K562 (cell line): ENCODE data around the gene SUSD3. TPM values are rescaled to one million over a fixed set of nuclear protein-coding genes. Genes with fewer than 3 reads are reported as not detected.

Source experiments
- ATAC-seq: fragments of 200-7000 bp; cut with Tn5 transposase; 3 replicates; pipeline ENCODE4 v1.9.1; 2020; ENCODE audit warnings: moderate library complexity
- BruUV-seq: library from RNA; stranded (reverse); fragments of 400-500 nt; replicated peaks from 2 replicates; lab custom pipeline; 2021; lab: Mats Ljungman, UMichigan
- CTCF ChIA-PET: fragments of 300-600 bp; formaldehyde crosslinking; extraction: SDS; loops from one replicate; lab custom pipeline; 2021; ENCODE audit warnings: low intra/inter-chr PET ratio; lab: Yijun Ruan, JAX
- POLR2A ChIA-PET: fragments of 300-600, 350-650 bp; sonication (Branson Sonifier 250); formaldehyde crosslinking; extraction: SDS; loops from one replicate; lab custom pipeline; 2021; ENCODE audit warnings: antibody characterized with exemption, inconsistent platforms; lab: Yijun Ruan, JAX
- DNase-seq, 4 experiments: peaks; one replicate each; pipeline versions ENCODE4 v3.0.0 to v3.0.0-alpha.2; 2011 to 2018; ENCODE audit warnings: low spot score in 3 of 4, mixed read lengths in 3 of 4; ENCODE audit errors: extremely low read depth in 1 of 4
- FAIRE-seq: peaks from 2 replicates; lab custom pipeline; 2011; peaks lifted over from hg19 to GRCh38; lab: Jason Lieb, UNC
- H2AFZ ChIP-seq: 2 replicates; pipeline ENCODE4 v1.6.0; 2011; ENCODE audit warnings: low read depth, low read length, control low read depth, inconsistent platforms
- H3K27ac ChIP-seq: fragments of 200-600 bp; 3 replicates; pipeline ENCODE4 v1.8.0; 2011; ENCODE audit warnings: low read depth, mild to moderate bottlenecking, control low read depth, inconsistent platforms, low read length, moderate library complexity, mixed read lengths; ENCODE audit errors: extremely low read depth
- H3K27me3 ChIP-seq, 2 experiments: fragments of 300-600 bp in 1 of 2; 2 replicates in 1 of 2; 3 replicates in 1 of 2; pipeline versions ENCODE4 v1.6.0 to v1.8.0; 2011; ENCODE audit warnings: inconsistent platforms in 2 of 2, low read length in 2 of 2, mild to moderate bottlenecking in 1 of 2, mixed read lengths in 1 of 2, moderate library complexity in 1 of 2; ENCODE audit not compliant: control insufficient read depth in 2 of 2, insufficient read depth in 2 of 2
- H3K36me3 ChIP-seq: fragments of 300-600 bp; 3 replicates; pipeline ENCODE4 v1.8.0; 2011; ENCODE audit warnings: mild to moderate bottlenecking, low read length, inconsistent platforms; ENCODE audit not compliant: control insufficient read depth, insufficient read depth
- H3K4me1 ChIP-seq, 2 experiments: fragments of 200-600 bp in 1 of 2; replicated peaks in 1 of 2; 2 replicates in 1 of 2; 3 replicates in 1 of 2; pipeline versions ENCODE4 v1.5.1 to v1.8.0; 2011; ENCODE audit warnings: inconsistent platforms in 2 of 2, low read length in 2 of 2, mild to moderate bottlenecking in 1 of 2, mixed read lengths in 1 of 2, moderate library complexity in 1 of 2; ENCODE audit not compliant: control insufficient read depth in 2 of 2, insufficient read depth in 2 of 2
- H3K4me2 ChIP-seq: 2 replicates; pipeline ENCODE4 v1.6.1; 2011; ENCODE audit warnings: low read length, control low read depth, inconsistent platforms, mixed read lengths; ENCODE audit not compliant: insufficient read depth
- H3K4me3 ChIP-seq: fragments of 200-600 bp; sonication (generic), shearing (Covaris generic); 2 replicates; pipeline ENCODE4 v1.5.1; 2016; ENCODE audit warnings: control low read depth, inconsistent platforms
- H3K79me2 ChIP-seq: fragments of 200-600 bp; 3 replicates; pipeline ENCODE4 v1.8.0; 2011; ENCODE audit warnings: low read length, inconsistent platforms; ENCODE audit not compliant: control insufficient read depth, insufficient read depth
- H3K9ac ChIP-seq, 2 experiments: 2 replicates each; pipeline versions ENCODE4 v1.6.0 to v1.6.1; 2011; ENCODE audit warnings: low read depth in 2 of 2, low read length in 2 of 2, control low read depth in 1 of 2, inconsistent platforms in 1 of 2, mild to moderate bottlenecking in 1 of 2, mixed read lengths in 1 of 2; ENCODE audit not compliant: insufficient read depth in 1 of 2
- H3K9me1 ChIP-seq: one replicate; pipeline ENCODE4 v1.6.0; 2011; ENCODE audit warnings: inconsistent platforms, mild to moderate bottlenecking, low read length, moderate library complexity; ENCODE audit not compliant: control insufficient read depth, insufficient read depth
- H3K9me3 ChIP-seq: replicated peaks from 2 replicates; pipeline ENCODE4 v1.5.1; 2011; ENCODE audit warnings: low read depth, low read length, inconsistent platforms; ENCODE audit not compliant: control insufficient read depth, insufficient read depth
- H4K20me1 ChIP-seq: replicated peaks from 2 replicates; pipeline ENCODE4 v1.6.1; 2011; ENCODE audit warnings: low read length, inconsistent platforms, mixed read lengths; ENCODE audit not compliant: control insufficient read depth, insufficient read depth
- BRF1 ChIP-seq: IDR thresholded peaks from 3 replicates; pipeline ENCODE4 v1.6.1; 2011; ENCODE audit warnings: borderline replicate concordance, mild to moderate bottlenecking; ENCODE audit not compliant: insufficient read length; ENCODE audit errors: extremely low read depth
- EP400 ChIP-seq: fragments of 450-650 bp; IDR thresholded peaks from 2 replicates; pipeline ENCODE4 v1.6.1; 2017; ENCODE audit warnings: antibody characterized with exemption, mild to moderate bottlenecking, moderate library complexity
- NONO ChIP-seq, 2 experiments: fragments of 200-400 bp in 1 of 2; fragments of 450-650 bp in 1 of 2; formaldehyde crosslinking in 1 of 2; IDR thresholded peaks; 2 replicates each; pipeline ENCODE4 v1.6.1; 2017; ENCODE audit warnings: low read depth in 2 of 2, mild to moderate bottlenecking in 2 of 2, moderate library complexity in 2 of 2, low read length in 1 of 2
- PKNOX1 ChIP-seq: fragments of 450-650 bp; IDR thresholded peaks from 2 replicates; pipeline ENCODE4 v1.6.1; 2016
- ZFP91 ChIP-seq: sonication (generic); formaldehyde crosslinking; IDR thresholded peaks from 2 replicates; pipeline ENCODE4 v1.8.0; 2022; ENCODE audit warnings: mild to moderate bottlenecking, missing genetic modification reagents
- ZNF133 ChIP-seq: fragments of 250-450 bp; sonication (Bioruptor Pico); IDR thresholded peaks from 2 replicates; pipeline ENCODE4 v1.4.0; 2020; ENCODE audit warnings: mild to moderate bottlenecking
- WGBS: fragments of 100-300 bp; shearing (Covaris generic); methylation state at CpG from one replicate; pipeline ENCODE4 v1.1.6; 2016; ENCODE audit warnings: low coverage, mixed read lengths; ENCODE audit not compliant: insufficient coverage; ENCODE audit errors: missing lambda C conversion rate; 5-methylcytosine and 5-hydroxymethylcytosine counted together
- in situ Hi-C: fragments of 300-500 bp; cut with MboI; formaldehyde crosslinking; loops from 4 replicates; pipeline ENCODE4 v1.15.0; 2018; ENCODE audit warnings: inconsistent platforms, mixed read lengths
- intact Hi-C: fragments of 100-400 bp; cut with micrococcal nuclease; formaldehyde crosslinking; loops from 2 replicates; pipeline ENCODE4 v1.14.2; 2022
- polyA plus RNA-seq, 8 experiments: library from polyadenylated mRNA; depleted of rRNA in 4 of 8; stranded (reverse) in 5 of 8; unstranded in 3 of 8; fragments of >200 nt; fragmentation: Nextera tagmentation in 2 of 8; fragmentation: Illumina TruSeq in 1 of 8; extraction: Ambion mirVana in 2 of 8; extraction: Trizol in 1 of 8; gene quantifications; 2 replicates each; pipeline versions ENCODE4 v1.2.1 to v1.2.3, GENCODE V29; 2011 to 2014; ENCODE audit warnings: inconsistent platforms in 1 of 8, missing spikeins in 1 of 8
- total RNA-seq, 7 experiments: library from RNA; depleted of rRNA in 6 of 7; stranded (reverse); fragments of >200 nt in 6 of 7; fragmentation: Illumina TruSeq in 2 of 7; extraction: Trizol in 2 of 7; gene quantifications; 2 replicates each; pipeline versions ENCODE4 v1.2.1 to v1.2.3, GENCODE V29; 2011 to 2021; ENCODE audit warnings: low replicate concordance in 1 of 7
- TF ChIP-seq, protein P1 (sequence below): sonication (generic); formaldehyde crosslinking; IDR thresholded peaks from 2 replicates; pipeline ENCODE4 v1.8.0; 2022; ENCODE audit warnings: missing genetic modification reagents, mild to moderate bottlenecking, borderline replicate concordance
- TF ChIP-seq, protein P2 (sequence below): fragments of 250-450 bp; sonication (Bioruptor Pico); IDR thresholded peaks from 2 replicates; pipeline ENCODE4 v1.5.0; 2022; ENCODE audit warnings: mild to moderate bottlenecking
- TF ChIP-seq, protein P3 (sequence below): fragments of 450-650 bp; IDR thresholded peaks from 2 replicates; pipeline ENCODE4 v1.6.1; 2016; ENCODE audit warnings: mild to moderate bottlenecking

The SUSD3 gene
- total and polyA plus RNA-seq, 9 of the 15 experiments (the other 6 are each of a cell fraction or from before 2014, with no cell fraction given), result 1.3 to 21.7 (median 11.4) TPM

DNA sequence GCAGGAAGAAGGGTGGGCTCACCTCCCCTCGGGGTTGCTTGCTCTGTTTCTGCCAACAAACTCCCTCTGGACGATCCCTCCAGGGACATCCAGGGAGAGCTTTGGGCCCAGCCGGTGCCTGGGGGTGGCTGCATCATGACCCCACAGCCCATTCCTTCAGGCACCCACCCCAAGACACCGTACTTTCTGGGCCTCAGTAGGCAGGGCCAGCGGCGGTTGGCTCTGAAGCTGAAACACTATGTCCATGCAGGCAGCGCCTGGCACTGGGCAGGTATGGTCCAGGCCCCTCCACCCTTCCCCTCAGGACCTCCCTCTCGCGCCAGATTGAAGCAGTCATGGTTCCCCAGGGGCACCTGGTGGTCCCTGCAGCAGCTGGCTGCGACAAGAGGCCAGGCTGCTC, 18.5 kb upstream of the SUSD3 start:
- intact Hi-C loops, result no loop called here
- Histone ChIP-seq H3K4me2 (no peak overlapping the region), H3K27me3 (peaks cover 0 to 10% of the 10 kb centered on the region in 2 experiments; a peak in 2 of 5 replicates), H3K9ac (peak overlapping the region in 1 of 2 experiments; percentile 17; a peak in 1 of 4 replicates), H3K4me3 (no peak overlapping the region), H2AFZ (no peak overlapping the region), H3K9me3 (no peaks in the 10 kb centered on the region), H4K20me1 (no peaks in the 10 kb centered on the region), H3K9me1 (no peaks in the 10 kb centered on the region), H3K4me1 (peaks cover 7 to 38% of the 10 kb centered on the region in 2 experiments; a peak in 3 of 5 replicates), H3K79me2 (no peaks in the 10 kb centered on the region), H3K36me3 (no peaks in the 10 kb centered on the region), H3K27ac (no peak overlapping the region)
- no TSS peak for BruUV-seq
- 26% methylated on average over 10 of the region's 10 CpGs for WGBS
- TF ChIP-seq BRF1 (no peak), NONO (IDR thresholded peaks at IDR 0.05; ENCODE audit: low read depth in 2 of 2, low read length in 1 of 2) (no peak), ZFP91 (CRISPR knock-in tag) (no peak), ZNF133 (CRISPR knock-in tag) (no peak), PKNOX1 (no peak), EP400 (no peak)
- TF ChIP-seq, protein P1, sequence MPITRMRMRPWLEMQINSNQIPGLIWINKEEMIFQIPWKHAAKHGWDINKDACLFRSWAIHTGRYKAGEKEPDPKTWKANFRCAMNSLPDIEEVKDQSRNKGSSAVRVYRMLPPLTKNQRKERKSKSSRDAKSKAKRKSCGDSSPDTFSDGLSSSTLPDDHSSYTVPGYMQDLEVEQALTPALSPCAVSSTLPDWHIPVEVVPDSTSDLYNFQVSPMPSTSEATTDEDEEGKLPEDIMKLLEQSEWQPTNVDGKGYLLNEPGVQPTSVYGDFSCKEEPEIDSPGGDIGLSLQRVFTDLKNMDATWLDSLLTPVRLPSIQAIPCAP (CRISPR knock-in tag), result no peak
- TF ChIP-seq, protein P2, sequence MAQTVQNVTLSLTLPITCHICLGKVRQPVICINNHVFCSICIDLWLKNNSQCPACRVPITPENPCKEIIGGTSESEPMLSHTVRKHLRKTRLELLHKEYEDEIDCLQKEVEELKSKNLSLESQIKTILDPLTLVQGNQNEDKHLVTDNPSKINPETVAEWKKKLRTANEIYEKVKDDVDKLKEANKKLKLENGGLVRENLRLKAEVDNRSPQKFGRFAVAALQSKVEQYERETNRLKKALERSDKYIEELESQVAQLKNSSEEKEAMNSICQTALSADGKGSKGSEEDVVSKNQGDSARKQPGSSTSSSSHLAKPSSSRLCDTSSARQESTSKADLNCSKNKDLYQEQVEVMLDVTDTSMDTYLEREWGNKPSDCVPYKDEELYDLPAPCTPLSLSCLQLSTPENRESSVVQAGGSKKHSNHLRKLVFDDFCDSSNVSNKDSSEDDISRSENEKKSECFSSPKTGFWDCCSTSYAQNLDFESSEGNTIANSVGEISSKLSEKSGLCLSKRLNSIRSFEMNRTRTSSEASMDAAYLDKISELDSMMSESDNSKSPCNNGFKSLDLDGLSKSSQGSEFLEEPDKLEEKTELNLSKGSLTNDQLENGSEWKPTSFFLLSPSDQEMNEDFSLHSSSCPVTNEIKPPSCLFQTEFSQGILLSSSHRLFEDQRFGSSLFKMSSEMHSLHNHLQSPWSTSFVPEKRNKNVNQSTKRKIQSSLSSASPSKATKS (CRISPR knock-in tag), result no peak
- TF ChIP-seq, protein P3, sequence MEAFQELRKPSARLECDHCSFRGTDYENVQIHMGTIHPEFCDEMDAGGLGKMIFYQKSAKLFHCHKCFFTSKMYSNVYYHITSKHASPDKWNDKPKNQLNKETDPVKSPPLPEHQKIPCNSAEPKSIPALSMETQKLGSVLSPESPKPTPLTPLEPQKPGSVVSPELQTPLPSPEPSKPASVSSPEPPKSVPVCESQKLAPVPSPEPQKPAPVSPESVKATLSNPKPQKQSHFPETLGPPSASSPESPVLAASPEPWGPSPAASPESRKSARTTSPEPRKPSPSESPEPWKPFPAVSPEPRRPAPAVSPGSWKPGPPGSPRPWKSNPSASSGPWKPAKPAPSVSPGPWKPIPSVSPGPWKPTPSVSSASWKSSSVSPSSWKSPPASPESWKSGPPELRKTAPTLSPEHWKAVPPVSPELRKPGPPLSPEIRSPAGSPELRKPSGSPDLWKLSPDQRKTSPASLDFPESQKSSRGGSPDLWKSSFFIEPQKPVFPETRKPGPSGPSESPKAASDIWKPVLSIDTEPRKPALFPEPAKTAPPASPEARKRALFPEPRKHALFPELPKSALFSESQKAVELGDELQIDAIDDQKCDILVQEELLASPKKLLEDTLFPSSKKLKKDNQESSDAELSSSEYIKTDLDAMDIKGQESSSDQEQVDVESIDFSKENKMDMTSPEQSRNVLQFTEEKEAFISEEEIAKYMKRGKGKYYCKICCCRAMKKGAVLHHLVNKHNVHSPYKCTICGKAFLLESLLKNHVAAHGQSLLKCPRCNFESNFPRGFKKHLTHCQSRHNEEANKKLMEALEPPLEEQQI, result no peak
- ChIA-PET CTCF (no interaction called here), POLR2A (interaction anchor here (0.6 to 1.9 kb wide), 2 partner anchors 14 to 26 kb away, joined by 3 to 4 read pairs; no protein-coding TSS in a partner anchor)
- ATAC-seq (no peak), DNase-seq (no peak), FAIRE-seq (no peak)
- in situ Hi-C loops, result no loop called here
